Cardiac muscle cell (in vitro differentiated cells and primary cell): ENCODE measurements around the gene ARL10. TPM values are rescaled to one million over a fixed set of nuclear protein-coding genes. Genes with fewer than 3 reads are reported as not detected.

Experiments
- DNase-seq, 2 donors: peaks; one replicate each; pipeline versions ENCODE4 v3.0.0 to v3.0.0-alpha.2; 2010 to 2017; ENCODE audit warnings: low read depth in 1 of 2, low spot score in 1 of 2
- H3K27ac ChIP-seq: fragments of 200-600 bp; sonication (generic); 2 replicates; pipeline ENCODE4 v1.5.1; 2016
- H3K27me3 ChIP-seq: fragments of 200-600 bp; sonication (generic); 2 replicates; pipeline ENCODE4 v1.6.0; 2016; ENCODE audit warnings: control low read depth
- H3K36me3 ChIP-seq: fragments of 200-600 bp; sonication (generic); 2 replicates; pipeline ENCODE4 v1.5.1; 2016; ENCODE audit warnings: control low read depth
- H3K4me1 ChIP-seq: fragments of 200-600 bp; sonication (generic); 2 replicates; pipeline ENCODE4 v1.8.1; 2017; ENCODE audit warnings: low read depth, mild to moderate bottlenecking, mixed run types
- H3K4me3 ChIP-seq: fragments of 200-600 bp; sonication (generic); 2 replicates; pipeline ENCODE4 v1.5.1; 2016; ENCODE audit warnings: mild to moderate bottlenecking
- H3K9me3 ChIP-seq: fragments of 200-600 bp; sonication (generic); 2 replicates; pipeline ENCODE4 v1.5.1; 2017; ENCODE audit warnings: low read depth, mild to moderate bottlenecking, control low read depth
- polyA plus RNA-seq: library from polyadenylated mRNA; unstranded; fragments of >200 nt; fragmentation: Nextera tagmentation; extraction: Ambion mirVana; gene quantifications from 2 replicates; pipeline ENCODE4 v1.2.1, GENCODE V29; 2016
- total RNA-seq: library from RNA; depleted of rRNA; stranded (reverse); fragments of >200 nt; gene quantifications from 2 replicates; pipeline ENCODE4 v1.2.3, GENCODE V29; 2016
- TF ChIP-seq, protein P1 (sequence below): IDR thresholded peaks from 2 replicates; pipeline ENCODE4 v1.5.1; 2012; ENCODE audit warnings: low read depth, mild to moderate bottlenecking, low read length

Gene ARL10
- total RNA-seq (10.3 and 29.5 TPM in 2 replicates), polyA plus RNA-seq (7.8 and 9.6 TPM in 2 replicates)

DNA sequence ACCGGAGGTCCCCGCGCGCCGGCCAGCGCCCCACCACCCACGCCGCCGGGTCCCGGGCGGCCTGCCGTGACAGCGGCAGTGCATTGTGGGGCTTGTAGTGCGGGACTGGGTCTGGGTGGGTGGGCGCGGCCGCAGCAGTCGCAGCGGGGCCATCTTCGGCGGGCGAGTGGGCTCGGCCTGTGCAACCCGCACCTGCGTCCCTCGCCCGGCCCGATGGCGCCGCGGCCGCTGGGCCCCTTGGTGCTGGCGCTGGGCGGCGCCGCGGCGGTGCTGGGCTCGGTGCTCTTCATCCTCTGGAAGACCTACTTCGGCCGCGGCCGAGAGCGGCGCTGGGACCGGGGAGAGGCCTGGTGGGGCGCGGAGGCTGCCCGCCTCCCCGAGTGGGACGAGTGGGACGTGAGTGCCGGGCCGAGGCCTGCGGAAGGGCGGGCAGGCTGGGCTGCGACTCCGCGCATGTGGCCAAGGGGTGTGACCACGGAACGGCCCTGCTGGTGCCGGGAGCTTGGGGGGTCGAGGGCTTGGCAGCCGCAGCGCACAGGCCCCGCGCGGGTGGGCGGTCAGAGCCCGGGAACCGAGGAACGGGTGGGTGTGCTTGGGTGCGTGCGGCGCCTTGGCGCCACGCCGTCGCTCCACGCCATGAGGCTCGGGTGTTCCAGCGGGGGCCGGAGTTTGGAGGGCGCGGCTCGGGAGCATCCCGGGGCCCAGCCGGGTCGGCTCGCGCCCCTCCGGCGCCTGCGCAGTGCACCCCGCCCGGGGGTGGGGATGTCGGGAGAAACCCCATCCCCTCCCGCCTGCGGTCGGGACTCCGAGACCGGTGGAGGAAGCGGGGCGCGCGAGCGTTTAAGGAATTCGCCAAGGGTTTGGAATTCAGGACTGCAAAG, at the start of gene ARL10:
TSS of gene ARL10 (plus strand) at position 137 of the 881 bp plus-strand sequence. CDS start at position 214, 77 bp downstream.
- Histone ChIP-seq H3K27ac (no peak within 1 kb of the TSS), H3K9me3 (no peaks in the 10 kb centered on the region), H3K4me1 (peaks cover 3% of the 10 kb centered on the region), H3K4me3 (peak within 1 kb of the TSS; percentile 87), H3K27me3 (peaks cover 27% of the 10 kb centered on the region), H3K36me3 (peaks cover 8% of the 10 kb centered on the region)
- TF ChIP-seq, protein P1, sequence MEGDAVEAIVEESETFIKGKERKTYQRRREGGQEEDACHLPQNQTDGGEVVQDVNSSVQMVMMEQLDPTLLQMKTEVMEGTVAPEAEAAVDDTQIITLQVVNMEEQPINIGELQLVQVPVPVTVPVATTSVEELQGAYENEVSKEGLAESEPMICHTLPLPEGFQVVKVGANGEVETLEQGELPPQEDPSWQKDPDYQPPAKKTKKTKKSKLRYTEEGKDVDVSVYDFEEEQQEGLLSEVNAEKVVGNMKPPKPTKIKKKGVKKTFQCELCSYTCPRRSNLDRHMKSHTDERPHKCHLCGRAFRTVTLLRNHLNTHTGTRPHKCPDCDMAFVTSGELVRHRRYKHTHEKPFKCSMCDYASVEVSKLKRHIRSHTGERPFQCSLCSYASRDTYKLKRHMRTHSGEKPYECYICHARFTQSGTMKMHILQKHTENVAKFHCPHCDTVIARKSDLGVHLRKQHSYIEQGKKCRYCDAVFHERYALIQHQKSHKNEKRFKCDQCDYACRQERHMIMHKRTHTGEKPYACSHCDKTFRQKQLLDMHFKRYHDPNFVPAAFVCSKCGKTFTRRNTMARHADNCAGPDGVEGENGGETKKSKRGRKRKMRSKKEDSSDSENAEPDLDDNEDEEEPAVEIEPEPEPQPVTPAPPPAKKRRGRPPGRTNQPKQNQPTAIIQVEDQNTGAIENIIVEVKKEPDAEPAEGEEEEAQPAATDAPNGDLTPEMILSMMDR, result no peak
- peak; percentile 47 to 63 for DNase-seq

DNA sequence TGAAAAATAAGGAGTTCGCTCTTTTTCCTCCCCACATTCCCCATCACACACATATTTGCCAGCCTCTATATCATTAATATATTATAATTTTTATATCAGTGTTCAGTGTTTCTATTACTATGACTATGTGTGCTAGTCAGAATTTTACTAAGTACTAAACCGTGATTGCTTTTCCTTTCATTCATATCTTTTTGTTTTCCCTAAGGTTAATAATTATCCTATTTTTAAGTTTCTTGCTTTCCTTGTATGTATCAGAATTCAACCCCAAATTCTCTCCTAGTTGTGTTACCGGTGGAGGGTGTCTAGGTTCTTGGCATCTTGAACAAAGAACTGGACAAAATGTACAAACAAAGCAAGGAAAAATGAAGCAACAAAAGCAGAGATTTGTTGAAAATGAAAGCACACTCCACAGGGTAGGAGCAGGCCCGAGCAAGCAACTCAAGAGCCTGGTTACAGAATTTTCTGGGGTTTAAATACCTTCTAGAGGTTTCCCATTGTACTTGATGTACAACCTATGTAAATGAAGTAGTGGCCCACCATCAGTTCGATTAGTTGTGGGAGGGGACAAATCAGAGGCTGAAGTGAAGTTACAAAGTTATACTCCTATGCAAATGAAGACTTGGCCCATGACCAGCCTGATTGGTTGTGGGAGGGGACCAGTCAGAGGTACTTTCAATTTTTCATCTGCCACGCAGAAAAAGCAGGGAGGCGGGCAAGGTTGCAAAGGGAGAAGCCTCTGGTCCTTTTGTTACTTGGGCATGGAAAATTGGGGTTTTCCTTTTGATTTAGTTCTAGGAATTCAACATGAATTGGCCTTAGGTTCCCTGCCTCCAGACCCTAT, 47.5 kb upstream of the ARL10 start:
- H3K27ac ChIP-seq, result no peak overlapping the region
- TF ChIP-seq, protein P1, result no peak
- H3K9me3 ChIP-seq, result no peaks in the 10 kb centered on the region
- no peaks in the 10 kb centered on the region for H3K4me1 ChIP-seq
- H3K27me3 ChIP-seq, result no peaks in the 10 kb centered on the region
- no peak overlapping the region for H3K4me3 ChIP-seq
- no peak for DNase-seq
- H3K36me3 ChIP-seq, result peaks cover 22% of the 10 kb centered on the region

DNA sequence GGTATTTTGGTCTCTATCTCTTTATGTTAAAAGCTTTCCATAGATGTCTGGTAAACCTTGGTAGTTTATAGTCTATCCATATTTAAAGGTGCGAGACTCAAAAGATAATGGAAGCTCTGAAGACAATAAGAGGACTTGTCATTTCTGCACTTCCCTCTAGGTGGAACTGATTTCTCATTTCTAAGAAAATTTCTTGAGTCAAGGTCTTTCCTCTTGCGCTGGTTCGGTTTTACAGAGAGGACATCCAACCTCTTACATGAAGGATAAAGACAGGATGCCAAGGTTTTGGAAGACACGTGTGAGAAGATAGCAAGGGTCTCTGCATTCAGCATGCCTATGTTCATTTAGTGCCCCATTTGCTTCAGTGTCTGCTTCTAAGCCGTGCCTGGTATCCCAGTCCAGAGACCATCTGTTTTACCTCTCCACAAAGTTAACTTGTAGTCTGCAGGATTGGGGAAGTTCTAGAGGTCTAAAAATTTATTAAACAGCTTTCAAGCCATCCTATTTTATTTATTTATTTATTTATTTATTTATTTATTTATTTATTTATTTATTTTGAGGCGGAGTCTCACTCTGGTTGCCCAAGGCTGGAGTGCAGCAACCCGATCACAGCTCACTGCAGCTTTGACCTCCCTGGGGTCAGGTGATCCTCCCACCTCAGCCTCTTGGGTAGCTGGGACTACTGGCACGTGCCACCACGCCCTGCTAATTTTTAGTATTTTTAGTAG, 45.3 kb upstream of the ARL10 start:
- Histone ChIP-seq H3K36me3 (peaks cover 23% of the 10 kb centered on the region), H3K27ac (no peak overlapping the region), H3K4me1 (no peaks in the 10 kb centered on the region), H3K9me3 (no peaks in the 10 kb centered on the region), H3K4me3 (no peak overlapping the region), H3K27me3 (no peaks in the 10 kb centered on the region)
- peak; percentile 7 to 10 for DNase-seq
- TF ChIP-seq, protein P1, result peak; percentile 14

DNA sequence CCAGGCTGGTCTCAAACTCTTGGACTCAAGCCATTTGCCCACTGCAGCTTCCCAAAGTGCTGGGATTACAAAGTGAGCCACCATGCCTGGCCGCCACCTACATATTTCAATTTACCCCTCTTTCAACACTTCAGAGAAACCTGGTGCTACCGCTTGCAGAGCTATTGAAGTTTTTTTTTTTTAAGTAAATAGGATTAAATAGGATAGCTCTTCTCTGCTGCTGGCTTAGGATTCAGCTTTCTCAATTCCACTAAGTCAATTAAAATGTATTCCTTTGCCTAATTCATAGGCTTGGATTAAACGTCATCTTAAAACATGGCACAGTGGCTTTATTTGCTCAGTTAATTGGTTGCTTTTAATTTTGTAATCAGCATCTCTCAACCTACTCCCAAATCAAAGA, 44.7 kb upstream of the ARL10 start:
- no peaks in the 10 kb centered on the region for H3K27me3 ChIP-seq
- peaks cover 19% of the 10 kb centered on the region for H3K36me3 ChIP-seq
- no peak for DNase-seq
- H3K27ac ChIP-seq, result no peak overlapping the region
- no peaks in the 10 kb centered on the region for H3K9me3 ChIP-seq
- no peaks in the 10 kb centered on the region for H3K4me1 ChIP-seq
- no peak overlapping the region for H3K4me3 ChIP-seq
- TF ChIP-seq, protein P1, result no peak
